ENCODE measurements around the gene SH3TC2. TPM values are rescaled to one million over a fixed set of nuclear protein-coding genes. Genes with fewer than 3 reads are reported as not detected.

SH3TC2 gene
- polyA plus RNA-seq, 1 of the 3 experiments (the other 2 are of a cell fraction), result 1.1 TPM

GRCh38 chr5:149073213-149073612, 10.4 kb upstream of the SH3TC2 start:
- H3K79me2 ChIP-seq (ENCODE audit: insufficient read depth), result no peaks in the 10 kb centered on the region
- no peak overlapping the region for H3K4me3 ChIP-seq (ENCODE audit: low read depth in 2 of 2, low read length in 1 of 2)
- no peaks in the 10 kb centered on the region for H4K20me1 ChIP-seq (ENCODE audit: insufficient read depth)
- no peak overlapping the region for H3K4me2 ChIP-seq
- H3K9ac ChIP-seq, result no peak overlapping the region
- no peaks in the 10 kb centered on the region for H3K4me1 ChIP-seq (ENCODE audit: control insufficient read depth in 1 of 2, insufficient read depth in 2 of 2, low read depth in 1 of 2, low read length in 1 of 2)
- H3K27ac ChIP-seq (ENCODE audit: low read depth in 2 of 2, low read length in 1 of 2), result no peak overlapping the region
- H3F3A ChIP-seq (replicated peaks; ENCODE audit: insufficient read depth), result no peaks in the 10 kb centered on the region
- H3K36me3 ChIP-seq (replicated peaks in 1 of 2; ENCODE audit: control insufficient read depth in 1 of 2, insufficient read depth in 2 of 2, low read length in 1 of 2), result no peaks in the 10 kb centered on the region
- 29% methylated on average over 1 of the region's 1 CpG for WGBS (ENCODE audit: low lambda C conversion rate)
- H2AFZ ChIP-seq (ENCODE audit: low read depth), result no peak overlapping the region
- H3K27me3 ChIP-seq (ENCODE audit: insufficient read depth), result no peaks in the 10 kb centered on the region
- no peaks in the 10 kb centered on the region for H3K9me2 ChIP-seq
- no peak for DNase-seq
- H3K9me3 ChIP-seq, result no peaks in the 10 kb centered on the region
- ChIA-PET CTCF (interaction anchor here (1.4 to 4.9 kb wide), 5 partner anchors 10 to 340 kb away, joined by 3 to 16 read pairs (median 3); no protein-coding TSS in a partner anchor), POLR2A (no interaction called here)
- no peak for TF ChIP-seq NFIC (IDR thresholded peaks at IDR 0.05; ENCODE audit: borderline replicate concordance)
- no peak for TF ChIP-seq ELF1 (IDR thresholded peaks at IDR 0.05)
- no peak for TF ChIP-seq PBX3 (IDR thresholded peaks at IDR 0.05)
- no peak for TF ChIP-seq RAD21 (IDR thresholded peaks at IDR 0.05; ENCODE audit: low read length)
- TF ChIP-seq SIN3A (IDR thresholded peaks at IDR 0.05; ENCODE audit: borderline replicate concordance, low read depth, low read length), result no peak
- TF ChIP-seq, protein P1, sequence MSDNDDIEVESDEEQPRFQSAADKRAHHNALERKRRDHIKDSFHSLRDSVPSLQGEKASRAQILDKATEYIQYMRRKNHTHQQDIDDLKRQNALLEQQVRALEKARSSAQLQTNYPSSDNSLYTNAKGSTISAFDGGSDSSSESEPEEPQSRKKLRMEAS (IDR thresholded peaks at IDR 0.05; ENCODE audit: low read depth), result no peak
- TF ChIP-seq NRF1 (IDR thresholded peaks at IDR 0.05; ENCODE audit: low read depth, low read length), result no peak
- TF ChIP-seq RXRA (IDR thresholded peaks at IDR 0.05; ENCODE audit: borderline replicate concordance, low read depth), result no peak
- TF ChIP-seq TCF12 (IDR thresholded peaks at IDR 0.05), result no peak
- TF ChIP-seq MXI1 (IDR thresholded peaks at IDR 0.05; ENCODE audit: low read depth, low read length), result no peak
- TF ChIP-seq, protein P2, sequence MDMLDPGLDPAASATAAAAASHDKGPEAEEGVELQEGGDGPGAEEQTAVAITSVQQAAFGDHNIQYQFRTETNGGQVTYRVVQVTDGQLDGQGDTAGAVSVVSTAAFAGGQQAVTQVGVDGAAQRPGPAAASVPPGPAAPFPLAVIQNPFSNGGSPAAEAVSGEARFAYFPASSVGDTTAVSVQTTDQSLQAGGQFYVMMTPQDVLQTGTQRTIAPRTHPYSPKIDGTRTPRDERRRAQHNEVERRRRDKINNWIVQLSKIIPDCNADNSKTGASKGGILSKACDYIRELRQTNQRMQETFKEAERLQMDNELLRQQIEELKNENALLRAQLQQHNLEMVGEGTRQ (IDR thresholded peaks at IDR 0.05; ENCODE audit: borderline replicate concordance, low read depth, low read length), result no peak
- TF ChIP-seq IRF3 (IDR thresholded peaks at IDR 0.05; ENCODE audit: low read depth, low read length), result no peak

GRCh38 chr5:149072791-149073190, 9.9 kb upstream of the SH3TC2 start:
- no peak overlapping the region for H3K4me2 ChIP-seq
- H4K20me1 ChIP-seq (ENCODE audit: insufficient read depth), result no peaks in the 10 kb centered on the region
- WGBS (ENCODE audit: low lambda C conversion rate), result 70% methylated on average over 2 of the region's 2 CpGs
- POLR2A ChIA-PET, result no interaction called here
- CTCF ChIA-PET, result interaction anchor here (1.4 to 4.9 kb wide), 5 partner anchors 10 to 340 kb away, joined by 3 to 16 read pairs (median 3); no protein-coding TSS in a partner anchor
- no peak overlapping the region for H3K9ac ChIP-seq
- no peak overlapping the region for H2AFZ ChIP-seq (ENCODE audit: low read depth)
- H3K79me2 ChIP-seq (ENCODE audit: insufficient read depth), result no peaks in the 10 kb centered on the region
- TF ChIP-seq GATA2 (CRISPR knock-in tag; IDR thresholded peaks at IDR 0.05) (no peak), ZBTB33 (IDR thresholded peaks at IDR 0.05; ENCODE audit: borderline replicate concordance, low read depth) (no peak), TCF12 (IDR thresholded peaks at IDR 0.05) (no peak), POLR2AphosphoS5 (IDR thresholded peaks at IDR 0.05; ENCODE audit: low read depth, low read length) (no peak), TAF1 (IDR thresholded peaks at IDR 0.05; ENCODE audit: borderline replicate concordance, low read depth, low read length) (no peak), RCOR1 (IDR thresholded peaks at IDR 0.05; ENCODE audit: low read length) (no peak), MEF2A (IDR thresholded peaks at IDR 0.05; ENCODE audit: borderline replicate concordance, low read depth) (no peak), EP300 (IDR thresholded peaks at IDR 0.05; ENCODE audit: borderline replicate concordance in 1 of 2, low read depth in 1 of 2, low read length in 1 of 2) (no peak), JUND (IDR thresholded peaks at IDR 0.05) (no peak), PBX3 (IDR thresholded peaks at IDR 0.05) (no peak), TEAD4 (IDR thresholded peaks at IDR 0.05; ENCODE audit: borderline replicate concordance, insufficient read depth) (no peak), IRF3 (IDR thresholded peaks at IDR 0.05; ENCODE audit: low read depth, low read length) (no peak)
- no peak overlapping the region for H3K4me3 ChIP-seq (ENCODE audit: low read depth in 2 of 2, low read length in 1 of 2)
- H3K36me3 ChIP-seq (replicated peaks in 1 of 2; ENCODE audit: control insufficient read depth in 1 of 2, insufficient read depth in 2 of 2, low read length in 1 of 2), result no peaks in the 10 kb centered on the region
- H3K9me3 ChIP-seq, result no peaks in the 10 kb centered on the region
- H3K9me2 ChIP-seq, result no peaks in the 10 kb centered on the region
- no peak overlapping the region for H3K27ac ChIP-seq (ENCODE audit: low read depth in 2 of 2, low read length in 1 of 2)
- no peaks in the 10 kb centered on the region for H3K4me1 ChIP-seq (ENCODE audit: control insufficient read depth in 1 of 2, insufficient read depth in 2 of 2, low read depth in 1 of 2, low read length in 1 of 2)
- no peaks in the 10 kb centered on the region for H3K27me3 ChIP-seq (ENCODE audit: insufficient read depth)
- no peaks in the 10 kb centered on the region for H3F3A ChIP-seq (replicated peaks; ENCODE audit: insufficient read depth)
- DNase-seq, result no peak

All from SK-N-SH (cell line).